ENCODE data around the gene LOXL4.
"Not testable (repeated sequence)": the region's sequence is repeated elsewhere in the genome, so short reads cannot be mapped to it uniquely, and the experiment has no call there.

LOXL4 gene

DNA sequence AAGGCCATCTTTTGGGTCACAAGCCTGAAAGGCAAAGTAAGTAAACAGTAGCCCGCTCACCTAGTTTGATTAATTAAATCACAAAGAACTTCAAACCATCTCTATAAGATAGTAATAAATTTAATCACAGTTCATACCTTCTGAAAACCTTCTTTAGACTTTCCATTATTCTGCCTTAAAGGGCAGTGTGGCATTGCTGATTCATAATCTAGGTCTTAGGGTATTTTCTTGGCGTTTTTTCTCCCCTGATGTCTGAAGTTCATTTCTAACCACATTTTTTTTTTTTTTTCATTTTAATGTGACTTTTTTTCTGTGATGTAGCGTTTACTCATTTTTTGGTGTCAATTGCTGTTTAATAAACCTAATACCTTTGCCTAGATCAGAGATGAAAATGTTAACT lies 27.5 kb downstream of the LOXL4 start:
- DNase-seq: no peak

DNA sequence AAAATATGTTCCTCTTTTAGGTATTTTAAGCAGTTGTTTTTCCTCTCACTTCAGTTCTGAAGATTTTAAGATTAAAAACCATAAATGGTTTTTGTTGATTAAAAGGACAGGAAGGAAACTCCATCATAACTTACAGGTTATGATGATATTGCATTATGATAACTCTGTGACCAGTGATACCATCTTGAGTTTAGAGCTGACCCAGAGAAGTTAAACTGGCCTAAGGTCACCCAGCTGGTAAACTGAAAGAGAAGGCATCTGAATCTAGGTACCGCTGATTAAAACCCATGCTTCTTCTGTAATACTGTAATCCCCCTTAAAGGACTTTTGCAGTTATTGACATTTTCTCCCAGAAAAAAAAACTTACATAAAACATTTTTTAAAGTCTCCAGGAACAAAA lies 29.6 kb downstream of the LOXL4 start:
- DNase-seq: no peak

DNA sequence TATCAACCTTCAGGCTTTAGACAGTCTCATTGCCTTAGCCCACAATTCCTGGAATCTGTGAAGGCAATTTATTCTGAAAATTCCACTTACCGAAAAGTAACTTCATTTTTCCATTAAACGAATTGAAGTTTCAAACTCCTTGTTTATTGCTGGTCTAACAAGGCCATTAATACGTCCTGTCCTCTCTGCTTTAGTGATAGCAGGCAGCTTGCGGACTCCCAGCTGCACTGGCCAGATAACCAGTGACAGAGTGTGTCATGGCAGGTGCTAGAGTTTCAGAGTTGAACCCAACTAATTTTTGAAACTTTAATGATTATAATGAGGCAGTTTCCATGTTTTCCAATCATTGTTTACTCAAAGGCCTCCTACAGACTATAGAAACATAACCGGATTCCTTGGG lies 31.1 kb downstream of the LOXL4 start:
- no peak for DNase-seq

- DNase-seq: no peak
Observed at GRCh38 chr10:98235846-98236245, 32.1 kb downstream of the LOXL4 start.

GRCh38 chr10:98231417-98231816 lies 36.6 kb downstream of the LOXL4 start:
- DNase-seq: no peak

DNA sequence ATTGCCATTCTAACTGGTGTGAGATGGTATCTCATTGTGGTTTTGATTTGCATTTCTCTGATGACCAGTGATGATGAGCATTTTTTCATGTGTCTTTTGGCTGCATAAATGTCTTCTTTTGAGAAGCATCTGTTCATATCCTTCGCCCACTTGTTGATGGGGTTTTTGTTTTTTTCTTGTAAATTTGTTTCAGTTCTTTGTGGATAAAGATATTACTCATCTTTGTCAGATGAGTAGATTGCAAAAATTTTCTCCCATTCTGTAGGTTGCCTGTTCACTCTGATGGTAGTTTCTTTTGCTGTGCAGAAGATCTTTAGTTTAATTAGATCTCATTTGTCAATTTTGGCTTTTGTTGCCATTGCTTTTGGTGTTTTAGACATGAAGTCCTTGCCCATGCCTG lies 39.7 kb downstream of the LOXL4 start:
- DNase-seq: not testable (repeated sequence)

DNA sequence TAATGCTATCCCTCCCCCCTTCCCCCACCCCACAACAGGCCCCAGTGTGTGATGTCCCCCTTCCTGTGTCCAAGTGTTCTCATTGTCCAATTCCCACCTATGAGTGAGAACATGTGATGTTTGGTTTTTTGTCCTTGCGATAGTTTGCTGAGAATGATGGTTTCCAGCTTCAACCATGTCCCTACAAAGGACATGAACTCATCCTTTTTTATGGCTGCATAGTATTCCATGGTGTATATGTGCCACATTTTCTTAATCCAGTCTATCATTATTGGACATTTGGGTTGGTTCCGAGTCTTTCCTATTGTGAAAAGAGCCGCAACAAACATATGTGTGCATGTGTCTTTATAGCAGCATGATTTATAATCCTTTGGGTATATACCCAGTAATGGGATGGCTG lies 40.3 kb downstream of the LOXL4 start:
- not testable (repeated sequence) for DNase-seq

GRCh38 chr10:98226508-98227144 lies 41.4 kb downstream of the LOXL4 start:
- no peak for DNase-seq

DNA sequence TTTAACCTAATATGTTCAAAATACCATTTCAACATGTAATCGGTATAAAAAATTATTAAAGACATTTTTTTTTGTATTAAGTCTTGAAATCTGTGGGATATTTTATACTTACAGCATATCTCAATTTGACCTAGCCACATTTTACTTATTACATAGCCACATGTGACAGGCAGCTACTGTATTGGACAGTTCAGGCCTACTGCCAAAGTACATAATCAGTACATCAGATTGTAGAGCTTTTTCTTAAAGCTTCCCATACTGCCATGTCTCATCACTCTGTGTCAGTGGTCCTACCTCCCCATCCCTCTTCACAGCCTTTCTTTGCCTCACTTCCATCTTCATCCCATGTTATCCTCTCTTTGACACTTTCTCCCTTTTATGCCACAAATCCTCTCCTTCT lies 43.0 kb downstream of the LOXL4 start:
- no peak for DNase-seq

GRCh38 chr10:98224509-98224908 lies 43.5 kb downstream of the LOXL4 start:
- no peak for DNase-seq

DNA sequence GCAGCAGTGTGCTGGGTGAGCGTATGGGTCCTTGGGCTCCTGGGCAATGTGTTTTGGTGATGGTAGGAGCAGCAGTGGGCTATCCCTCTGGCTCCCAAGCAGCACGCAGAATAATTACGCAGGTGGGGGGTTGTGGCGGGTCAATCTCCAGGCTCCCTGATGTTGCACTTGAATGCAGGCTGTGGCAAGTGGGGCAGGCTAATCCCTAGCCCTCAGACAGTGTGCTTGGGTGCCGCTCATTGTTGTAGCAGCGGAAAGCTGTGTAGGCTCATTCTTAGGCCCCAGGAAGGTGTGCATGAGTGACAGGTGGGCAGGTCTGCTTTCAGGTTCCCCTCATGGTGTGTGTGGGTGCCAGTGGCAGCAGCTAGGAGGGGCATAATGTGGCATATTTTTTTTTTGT lies 44.1 kb downstream of the LOXL4 start:
- DNase-seq: no peak

DNA sequence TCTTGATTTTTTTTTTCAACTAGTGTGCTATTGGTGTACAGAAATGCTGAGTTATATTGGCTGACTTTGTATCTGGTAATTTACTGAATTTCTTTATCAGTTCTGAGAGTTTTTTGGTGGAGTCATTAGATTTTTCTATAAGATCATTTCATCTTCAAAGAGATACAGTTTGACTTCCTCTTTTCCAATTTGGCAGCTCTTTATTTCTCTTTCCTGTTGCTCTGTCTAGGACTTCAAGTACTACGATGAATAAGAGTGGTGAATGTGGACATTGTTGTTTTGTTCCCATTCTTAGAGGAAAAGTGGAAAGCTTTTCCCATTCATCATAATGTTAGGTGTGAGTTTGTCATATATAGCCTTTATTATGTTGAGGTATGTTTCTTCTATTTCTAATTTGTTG lies 50.2 kb downstream of the LOXL4 start:
- no peak for DNase-seq

DNA sequence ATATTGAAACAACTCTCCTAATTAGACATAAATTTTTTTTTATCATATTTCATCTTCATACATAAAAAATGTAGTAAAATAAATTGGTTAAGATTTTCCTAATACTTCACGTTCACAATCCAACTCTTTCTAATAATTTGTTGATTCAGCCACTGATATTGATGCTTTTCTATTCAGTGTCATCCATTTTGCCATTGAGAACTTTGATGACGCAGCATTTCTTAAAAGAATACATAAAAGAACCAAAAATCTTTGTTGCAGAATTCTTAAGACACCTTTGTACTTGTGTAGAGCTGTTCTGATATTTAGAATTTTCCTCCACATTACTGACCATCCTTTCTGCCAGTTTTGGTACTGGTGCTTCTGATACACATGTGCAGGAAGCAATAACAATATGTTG lies 52.6 kb downstream of the LOXL4 start:
- DNase-seq: no peak

DNA sequence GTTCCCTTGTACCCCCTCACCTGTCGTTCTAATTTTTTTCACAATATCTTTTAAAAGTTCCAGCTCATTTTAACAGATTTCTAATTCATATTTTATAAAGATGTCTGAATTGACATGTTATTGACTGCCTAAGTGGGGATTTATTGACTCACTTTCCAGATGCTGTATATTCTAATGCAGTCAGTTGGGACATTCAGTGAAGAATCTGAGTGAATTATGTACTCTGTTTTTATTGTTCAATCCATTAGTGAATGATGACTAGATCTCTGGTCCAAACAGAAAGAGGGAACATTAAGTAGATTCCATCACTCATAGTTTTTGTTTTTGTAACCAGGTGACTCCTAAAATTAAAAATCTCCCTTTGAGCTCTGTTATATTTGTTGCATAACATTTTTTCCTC lies 54.3 kb downstream of the LOXL4 start:
- no peak for DNase-seq

DNA sequence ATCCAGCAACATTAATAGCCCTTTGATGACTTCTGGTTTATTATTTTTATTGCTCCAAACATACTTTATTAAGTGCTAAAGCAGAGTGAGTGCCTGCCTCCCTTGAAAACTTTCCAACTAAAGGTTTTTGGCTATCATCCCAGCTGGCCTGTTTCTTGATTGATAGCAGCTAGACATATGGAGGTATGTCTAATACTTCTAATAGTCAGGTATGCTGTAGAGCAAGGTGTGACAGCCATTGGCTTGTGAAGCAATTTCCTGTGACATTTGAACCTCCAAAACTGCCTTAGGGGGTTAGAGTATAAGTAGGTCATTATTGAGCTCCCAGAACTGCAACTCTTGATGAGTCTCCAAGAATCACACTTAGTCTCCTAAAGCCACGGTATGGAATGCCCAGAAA lies 55.8 kb downstream of the LOXL4 start:
- no peak for DNase-seq

DNA sequence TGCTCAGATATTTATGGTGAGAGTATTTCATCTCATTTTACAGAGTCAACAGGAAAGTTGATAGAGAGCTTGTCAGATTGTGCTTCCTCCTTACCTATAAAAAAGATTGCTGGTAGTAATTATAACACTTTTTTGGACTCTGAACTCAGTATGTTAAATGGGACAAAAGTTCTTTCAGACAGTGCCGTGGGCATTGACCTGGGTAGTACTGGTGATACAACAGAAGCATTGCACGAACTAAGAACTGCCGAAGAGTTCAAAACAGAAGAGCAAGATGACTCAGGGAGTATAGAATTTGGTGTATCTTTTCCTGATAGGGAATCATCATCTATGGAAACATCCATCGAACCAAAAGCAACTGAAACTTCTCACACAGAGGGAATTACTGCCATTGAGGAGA lies 58.6 kb downstream of the LOXL4 start:
- DNase-seq: no peak

DNA sequence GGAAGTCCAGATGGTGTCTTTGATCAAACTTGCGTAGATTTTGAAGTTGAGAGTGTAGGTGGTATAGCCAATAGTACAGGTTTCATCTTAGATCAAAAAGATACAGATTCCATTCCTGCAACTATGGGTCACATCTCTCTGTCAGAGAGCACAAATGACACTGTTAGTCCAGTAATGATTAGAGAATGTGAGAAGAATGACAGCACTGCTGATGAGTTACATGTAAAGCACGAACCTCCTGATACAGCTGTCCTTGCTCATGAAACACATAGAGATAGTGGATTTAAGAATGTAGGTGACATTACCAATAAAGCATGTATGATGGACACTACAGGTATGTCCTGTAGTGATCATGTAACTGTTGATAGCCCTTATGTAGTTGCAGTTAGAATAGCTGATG lies 59.1 kb downstream of the LOXL4 start:
- DNase-seq: no peak

- DNase-seq: no peak
Observed at GRCh38 chr10:98205351-98205750, 62.6 kb downstream of the LOXL4 start.

- DNase-seq: no peak
Observed at GRCh38 chr10:98202378-98202777, 65.6 kb downstream of the LOXL4 start.

DNA sequence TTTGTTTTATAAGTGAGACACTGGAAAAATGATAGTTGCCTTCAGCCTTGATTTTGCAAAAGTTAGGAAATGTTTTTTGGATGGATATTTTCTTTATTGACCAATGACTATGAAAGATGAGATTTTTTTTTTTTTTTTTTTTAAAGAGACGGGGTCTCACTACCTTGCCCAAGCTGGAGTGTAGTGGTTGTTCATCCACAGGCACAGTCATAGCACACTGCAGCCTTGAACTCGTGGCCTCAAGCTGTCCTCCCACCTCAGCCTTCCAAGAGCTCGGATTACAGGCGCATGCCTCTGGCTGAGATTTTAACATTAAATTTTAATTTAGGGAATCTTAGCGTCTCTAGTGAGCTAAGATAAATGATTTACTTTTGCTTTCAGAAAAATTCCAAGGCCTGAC lies 66.2 kb downstream of the LOXL4 start:
- no peak for DNase-seq

All from activated gamma-delta T cell treated with Interleukin-2 at 50 U/mL for 16 hours (primary cell).